ENCODE measurements around the gene EEF1A1.
"Not testable (repeated sequence)": the region's sequence is repeated elsewhere in the genome, so short reads cannot be mapped to it uniquely, and the experiment has no call there.

The EEF1A1 gene

GRCh38 chr6:73534628-73535027 lies 13.8 kb upstream of the EEF1A1 start:
- DNase-seq = no peak

- no peak for DNase-seq
Observed at GRCh38 chr6:73532293-73532692, 11.5 kb upstream of the EEF1A1 start.

GRCh38 chr6:73528897-73529296 lies 8.1 kb upstream of the EEF1A1 start:
- no peak for DNase-seq

GRCh38 chr6:73525546-73526330 lies 4.9 kb upstream of the EEF1A1 start:
- no peak for DNase-seq

GRCh38 chr6:73523434-73524123 lies 2.7 kb upstream of the EEF1A1 start:
- DNase-seq = peak; percentile 83

- DNase-seq = peak; percentile 91
Observed at GRCh38 chr6:73521351-73521985, 636 bp upstream of the EEF1A1 start.

GRCh38 chr6:73519926-73520687 lies 725 bp downstream of the EEF1A1 start:
- no peak for DNase-seq

GRCh38 chr6:73518982-73519881 lies 1.6 kb downstream of the EEF1A1 start:
- DNase-seq = not testable (repeated sequence)

- not testable (repeated sequence) for DNase-seq
Observed at GRCh38 chr6:73518100-73518981, 2.5 kb downstream of the EEF1A1 start.

- DNase-seq = no peak
Observed at GRCh38 chr6:73516514-73517489, 4.0 kb downstream of the EEF1A1 start.

- no peak for DNase-seq
Observed at GRCh38 chr6:73515204-73515655, 5.6 kb downstream of the EEF1A1 start.

GRCh38 chr6:73514746-73515110 lies 6.1 kb downstream of the EEF1A1 start:
- DNase-seq = no peak

GRCh38 chr6:73513496-73513854 lies 7.4 kb downstream of the EEF1A1 start:
- no peak for DNase-seq

GRCh38 chr6:73511796-73512195 lies 9.0 kb downstream of the EEF1A1 start:
- no peak for DNase-seq

GRCh38 chr6:73509851-73510250 lies 11.0 kb downstream of the EEF1A1 start:
- DNase-seq = no peak

GRCh38 chr6:73508776-73509175 lies 12.1 kb downstream of the EEF1A1 start:
- no peak for DNase-seq

- DNase-seq = no peak
Observed at GRCh38 chr6:73506246-73506645, 14.6 kb downstream of the EEF1A1 start.

GRCh38 chr6:73505705-73506104 lies 15.1 kb downstream of the EEF1A1 start:
- not testable (repeated sequence) for DNase-seq

GRCh38 chr6:73505142-73505541 lies 15.7 kb downstream of the EEF1A1 start:
- DNase-seq = no peak

- no peak for DNase-seq
Observed at GRCh38 chr6:73504160-73504559, 16.7 kb downstream of the EEF1A1 start.
